ENCODE data around the gene C4B. TPM values are rescaled to one million over a fixed set of nuclear protein-coding genes. Genes with fewer than 3 reads are reported as not detected.

The C4B gene
- total and polyA plus RNA-seq, 9 of the 15 experiments (the other 6 are each of a cell fraction or from before 2014, with no cell fraction given), result 0.32 to 8.8 (median 5.4) TPM

DNA sequence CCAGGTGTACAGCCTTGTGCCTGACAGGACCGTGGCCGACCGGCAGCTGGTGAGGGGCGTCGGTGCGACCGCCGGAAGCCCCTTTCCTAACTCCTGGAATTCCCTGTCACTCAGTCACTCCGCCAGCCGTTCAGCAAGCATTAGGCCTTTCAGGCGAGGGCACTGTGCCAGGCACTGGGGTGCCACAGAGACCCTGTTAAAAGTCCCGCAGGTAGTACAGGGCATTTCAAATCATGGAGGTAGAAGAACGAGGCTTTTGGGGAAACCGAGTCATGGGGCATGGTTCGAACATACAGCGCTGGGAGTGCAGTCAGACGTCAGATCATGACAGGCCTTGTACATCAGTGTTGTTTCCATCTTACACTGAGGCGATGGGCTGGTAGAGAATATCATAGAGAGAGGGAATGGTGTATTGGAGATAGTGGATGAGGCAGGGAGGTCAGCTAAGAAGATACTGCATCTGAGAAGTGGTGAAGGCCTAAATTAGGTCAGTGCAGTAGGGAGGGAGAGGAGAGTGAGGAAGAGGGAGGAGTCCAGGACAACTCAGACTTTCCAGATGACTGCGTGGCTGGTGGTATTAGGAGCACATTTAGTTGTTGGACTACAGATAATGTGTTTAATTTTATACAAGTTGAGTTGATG, 41.8 kb upstream of the C4B start (continued):
- TF ChIP-seq, protein P1, sequence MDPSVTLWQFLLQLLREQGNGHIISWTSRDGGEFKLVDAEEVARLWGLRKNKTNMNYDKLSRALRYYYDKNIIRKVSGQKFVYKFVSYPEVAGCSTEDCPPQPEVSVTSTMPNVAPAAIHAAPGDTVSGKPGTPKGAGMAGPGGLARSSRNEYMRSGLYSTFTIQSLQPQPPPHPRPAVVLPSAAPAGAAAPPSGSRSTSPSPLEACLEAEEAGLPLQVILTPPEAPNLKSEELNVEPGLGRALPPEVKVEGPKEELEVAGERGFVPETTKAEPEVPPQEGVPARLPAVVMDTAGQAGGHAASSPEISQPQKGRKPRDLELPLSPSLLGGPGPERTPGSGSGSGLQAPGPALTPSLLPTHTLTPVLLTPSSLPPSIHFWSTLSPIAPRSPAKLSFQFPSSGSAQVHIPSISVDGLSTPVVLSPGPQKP (CRISPR knock-in tag; IDR thresholded peaks at IDR 0.05), result no peak
- TF ChIP-seq SIN3A (IDR thresholded peaks at IDR 0.05; ENCODE audit: borderline replicate concordance in 2 of 2, control insufficient read depth in 1 of 2, low read depth in 2 of 2, low read length in 2 of 2) (no peak), CCNT2 (IDR thresholded peaks at IDR 0.05; ENCODE audit: borderline replicate concordance, extremely low read depth, insufficient read length, low read depth, low read length) (peak; percentile 31), HMG20A (CRISPR knock-in tag; conservative IDR thresholded peaks at IDR 0.05) (no peak), FOXM1 (IDR thresholded peaks at IDR 0.05; ENCODE audit: low read depth) (no peak), FOXM1 (CRISPR knock-in tag; IDR thresholded peaks at IDR 0.05; ENCODE audit: low read depth) (peak; percentile 94; the same call in 1 of the 2 replicates), ELF4 (CRISPR knock-in tag; IDR thresholded peaks at IDR 0.05) (peak; percentile 93), NCOA2 (IDR thresholded peaks at IDR 0.05; ENCODE audit: partially characterized antibody in 2 of 2) (no peak), ZNF134 (CRISPR knock-in tag; conservative IDR thresholded peaks at IDR 0.05) (peak; percentile 22; the same call in 1 of the 2 replicates), ETV5 (CRISPR knock-in tag; IDR thresholded peaks at IDR 0.05; ENCODE audit: low read depth) (peak; percentile 49; the same call in 1 of the 2 replicates), ILF3 (IDR thresholded peaks at IDR 0.05; ENCODE audit: borderline replicate concordance) (no peak), LARP7 (IDR thresholded peaks at IDR 0.05) (peak; percentile 96), ARHGAP35 (IDR thresholded peaks at IDR 0.05; ENCODE audit: partially characterized antibody) (peak; percentile 49)
- TF ChIP-seq, protein P2, sequence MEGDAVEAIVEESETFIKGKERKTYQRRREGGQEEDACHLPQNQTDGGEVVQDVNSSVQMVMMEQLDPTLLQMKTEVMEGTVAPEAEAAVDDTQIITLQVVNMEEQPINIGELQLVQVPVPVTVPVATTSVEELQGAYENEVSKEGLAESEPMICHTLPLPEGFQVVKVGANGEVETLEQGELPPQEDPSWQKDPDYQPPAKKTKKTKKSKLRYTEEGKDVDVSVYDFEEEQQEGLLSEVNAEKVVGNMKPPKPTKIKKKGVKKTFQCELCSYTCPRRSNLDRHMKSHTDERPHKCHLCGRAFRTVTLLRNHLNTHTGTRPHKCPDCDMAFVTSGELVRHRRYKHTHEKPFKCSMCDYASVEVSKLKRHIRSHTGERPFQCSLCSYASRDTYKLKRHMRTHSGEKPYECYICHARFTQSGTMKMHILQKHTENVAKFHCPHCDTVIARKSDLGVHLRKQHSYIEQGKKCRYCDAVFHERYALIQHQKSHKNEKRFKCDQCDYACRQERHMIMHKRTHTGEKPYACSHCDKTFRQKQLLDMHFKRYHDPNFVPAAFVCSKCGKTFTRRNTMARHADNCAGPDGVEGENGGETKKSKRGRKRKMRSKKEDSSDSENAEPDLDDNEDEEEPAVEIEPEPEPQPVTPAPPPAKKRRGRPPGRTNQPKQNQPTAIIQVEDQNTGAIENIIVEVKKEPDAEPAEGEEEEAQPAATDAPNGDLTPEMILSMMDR (IDR thresholded peaks at IDR 0.05 in 2 of 3, conservative IDR thresholded peaks at IDR 0.05 in 1 of 3; ENCODE audit: insufficient read depth in 2 of 3, low read depth in 1 of 3, low read length in 3 of 3), result no peak
- TF ChIP-seq, protein P3, sequence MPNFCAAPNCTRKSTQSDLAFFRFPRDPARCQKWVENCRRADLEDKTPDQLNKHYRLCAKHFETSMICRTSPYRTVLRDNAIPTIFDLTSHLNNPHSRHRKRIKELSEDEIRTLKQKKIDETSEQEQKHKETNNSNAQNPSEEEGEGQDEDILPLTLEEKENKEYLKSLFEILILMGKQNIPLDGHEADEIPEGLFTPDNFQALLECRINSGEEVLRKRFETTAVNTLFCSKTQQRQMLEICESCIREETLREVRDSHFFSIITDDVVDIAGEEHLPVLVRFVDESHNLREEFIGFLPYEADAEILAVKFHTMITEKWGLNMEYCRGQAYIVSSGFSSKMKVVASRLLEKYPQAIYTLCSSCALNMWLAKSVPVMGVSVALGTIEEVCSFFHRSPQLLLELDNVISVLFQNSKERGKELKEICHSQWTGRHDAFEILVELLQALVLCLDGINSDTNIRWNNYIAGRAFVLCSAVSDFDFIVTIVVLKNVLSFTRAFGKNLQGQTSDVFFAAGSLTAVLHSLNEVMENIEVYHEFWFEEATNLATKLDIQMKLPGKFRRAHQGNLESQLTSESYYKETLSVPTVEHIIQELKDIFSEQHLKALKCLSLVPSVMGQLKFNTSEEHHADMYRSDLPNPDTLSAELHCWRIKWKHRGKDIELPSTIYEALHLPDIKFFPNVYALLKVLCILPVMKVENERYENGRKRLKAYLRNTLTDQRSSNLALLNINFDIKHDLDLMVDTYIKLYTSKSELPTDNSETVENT (CRISPR knock-in tag; IDR thresholded peaks at IDR 0.05), result peak; percentile 85
- TF ChIP-seq, protein P4, sequence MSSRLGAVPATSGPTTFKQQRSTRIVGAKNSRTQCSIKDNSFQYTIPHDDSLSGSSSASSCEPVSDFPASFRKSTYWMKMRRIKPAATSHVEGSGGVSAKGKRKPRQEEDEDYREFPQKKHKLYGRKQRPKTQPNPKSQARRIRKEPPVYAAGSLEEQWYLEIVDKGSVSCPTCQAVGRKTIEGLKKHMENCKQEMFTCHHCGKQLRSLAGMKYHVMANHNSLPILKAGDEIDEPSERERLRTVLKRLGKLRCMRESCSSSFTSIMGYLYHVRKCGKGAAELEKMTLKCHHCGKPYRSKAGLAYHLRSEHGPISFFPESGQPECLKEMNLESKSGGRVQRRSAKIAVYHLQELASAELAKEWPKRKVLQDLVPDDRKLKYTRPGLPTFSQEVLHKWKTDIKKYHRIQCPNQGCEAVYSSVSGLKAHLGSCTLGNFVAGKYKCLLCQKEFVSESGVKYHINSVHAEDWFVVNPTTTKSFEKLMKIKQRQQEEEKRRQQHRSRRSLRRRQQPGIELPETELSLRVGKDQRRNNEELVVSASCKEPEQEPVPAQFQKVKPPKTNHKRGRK (tag; IDR thresholded peaks at IDR 0.05), result no peak
- TF ChIP-seq, protein P5, sequence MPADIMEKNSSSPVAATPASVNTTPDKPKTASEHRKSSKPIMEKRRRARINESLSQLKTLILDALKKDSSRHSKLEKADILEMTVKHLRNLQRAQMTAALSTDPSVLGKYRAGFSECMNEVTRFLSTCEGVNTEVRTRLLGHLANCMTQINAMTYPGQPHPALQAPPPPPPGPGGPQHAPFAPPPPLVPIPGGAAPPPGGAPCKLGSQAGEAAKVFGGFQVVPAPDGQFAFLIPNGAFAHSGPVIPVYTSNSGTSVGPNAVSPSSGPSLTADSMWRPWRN (IDR thresholded peaks at IDR 0.05; ENCODE audit: low read depth), result no peak

All from K562 (cell line).